Sigmoid colon (tissue), 4 donors: Measurements from ENCODE around the gene TAOK2.

Source experiments
- CTCF ChIP-seq, 4 experiments: fragments of 450-650 bp in 3 of 4; fragments of 200-600 bp in 1 of 4; IDR thresholded peaks; one replicate each; pipeline ENCODE4 v1.5.1; 2016 to 2019; ENCODE audit warnings: antibody characterized with exemption in 4 of 4, mild to moderate bottlenecking in 3 of 4, moderate library complexity in 2 of 4
- POLR2AphosphoS5 ChIP-seq, 4 donors: sonication (generic); formaldehyde crosslinking; IDR thresholded peaks; one replicate each; pipeline ENCODE4 v1.6.1; 2017; ENCODE audit warnings: antibody characterized with exemption in 4 of 4

GRCh38 chr16:29975811-29976511 lies 2.3 kb downstream of the TAOK2 start:
- no peak for TF ChIP-seq POLR2AphosphoS5 (IDR thresholded peaks at IDR 0.05)
- TF ChIP-seq CTCF (IDR thresholded peaks at IDR 0.05) = no peak
